ENCODE measurements around the gene TMPRSS3.

DNA sequence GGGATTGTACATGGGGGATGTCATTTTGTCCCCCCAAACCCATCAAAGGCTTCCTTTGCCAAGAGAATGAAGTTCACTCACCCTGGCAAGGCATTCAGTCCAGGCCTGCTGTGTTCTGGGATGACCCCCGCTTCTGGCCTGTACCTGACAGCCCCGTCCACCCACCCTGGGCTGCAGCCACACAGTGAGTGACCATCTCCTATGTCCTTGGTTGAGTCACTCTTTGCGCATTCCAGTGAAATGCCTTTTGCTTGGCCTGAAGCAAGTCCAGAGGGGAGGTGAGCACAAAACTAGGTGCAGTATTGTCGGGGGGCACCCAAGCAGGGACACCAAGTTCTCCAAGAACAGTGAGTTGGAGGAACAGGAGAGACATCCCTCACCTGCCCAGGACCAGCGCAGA, 10.2 kb downstream of the TMPRSS3 start:
- TF ChIP-seq, protein P1, sequence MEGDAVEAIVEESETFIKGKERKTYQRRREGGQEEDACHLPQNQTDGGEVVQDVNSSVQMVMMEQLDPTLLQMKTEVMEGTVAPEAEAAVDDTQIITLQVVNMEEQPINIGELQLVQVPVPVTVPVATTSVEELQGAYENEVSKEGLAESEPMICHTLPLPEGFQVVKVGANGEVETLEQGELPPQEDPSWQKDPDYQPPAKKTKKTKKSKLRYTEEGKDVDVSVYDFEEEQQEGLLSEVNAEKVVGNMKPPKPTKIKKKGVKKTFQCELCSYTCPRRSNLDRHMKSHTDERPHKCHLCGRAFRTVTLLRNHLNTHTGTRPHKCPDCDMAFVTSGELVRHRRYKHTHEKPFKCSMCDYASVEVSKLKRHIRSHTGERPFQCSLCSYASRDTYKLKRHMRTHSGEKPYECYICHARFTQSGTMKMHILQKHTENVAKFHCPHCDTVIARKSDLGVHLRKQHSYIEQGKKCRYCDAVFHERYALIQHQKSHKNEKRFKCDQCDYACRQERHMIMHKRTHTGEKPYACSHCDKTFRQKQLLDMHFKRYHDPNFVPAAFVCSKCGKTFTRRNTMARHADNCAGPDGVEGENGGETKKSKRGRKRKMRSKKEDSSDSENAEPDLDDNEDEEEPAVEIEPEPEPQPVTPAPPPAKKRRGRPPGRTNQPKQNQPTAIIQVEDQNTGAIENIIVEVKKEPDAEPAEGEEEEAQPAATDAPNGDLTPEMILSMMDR (IDR thresholded peaks at IDR 0.05), result no peak
- no peak for TF ChIP-seq POLR2AphosphoS5 (IDR thresholded peaks at IDR 0.05)
